PC-9 (cell line): ENCODE results near the gene KRTAP10-1. TPM values are rescaled to one million over a fixed set of nuclear protein-coding genes. Genes with fewer than 3 reads are reported as not detected.

Source experiments
- BruUV-seq: library from RNA; stranded (reverse); fragments of 400-500 nt; replicated peaks from 2 replicates; lab custom pipeline; 2021; lab: Mats Ljungman, UMichigan
- CTCF ChIA-PET: fragments of 300-600 bp; sonication (Branson Sonifier 250); formaldehyde crosslinking; loops from one replicate; lab custom pipeline; 2022; ENCODE audit warnings: antibody characterized with exemption; lab: Charles Lee
- POLR2A ChIA-PET: fragments of 300-600 bp; sonication (Branson Sonifier 250); formaldehyde crosslinking; loops from one replicate; lab custom pipeline; 2022; ENCODE audit warnings: antibody characterized with exemption; ENCODE audit not compliant: unreplicated experiment; lab: Charles Lee
- DNase-seq, 2 experiments: peaks; one replicate each; pipeline versions ENCODE4 v3.0.0 to v3.0.0-alpha.2; 2015 to 2022; ENCODE audit warnings: mixed read lengths in 1 of 2
- H2AFZ ChIP-seq: fragments of 200-600 bp; sonication (generic); 2 replicates; pipeline ENCODE4 v1.8.1; 2017; ENCODE audit warnings: antibody characterized with exemption
- H3F3A ChIP-seq: fragments of 200-600 bp; sonication (generic); 2 replicates; pipeline ENCODE4 v1.8.1; 2017; ENCODE audit warnings: antibody characterized with exemption, mild to moderate bottlenecking, low read depth; ENCODE audit not compliant: insufficient read depth
- H3K27ac ChIP-seq: fragments of 200-600 bp; sonication (generic); 2 replicates; pipeline ENCODE4 v1.6.1; 2016; ENCODE audit warnings: mixed run types
- H3K27me3 ChIP-seq: fragments of 200-600 bp; sonication (generic); 2 replicates; pipeline ENCODE4 v1.6.1; 2016; ENCODE audit warnings: low read depth, mixed run types; ENCODE audit not compliant: insufficient read depth
- H3K36me3 ChIP-seq: fragments of 200-600 bp; sonication (generic); 2 replicates; pipeline ENCODE4 v1.6.1; 2016; ENCODE audit warnings: low read depth, mixed run types
- H3K4me1 ChIP-seq: fragments of 200-600 bp; sonication (generic); replicated peaks from 2 replicates; pipeline ENCODE4 v1.6.1; 2016; ENCODE audit warnings: mixed run types; ENCODE audit not compliant: insufficient read depth
- H3K4me2 ChIP-seq: fragments of 200-600 bp; sonication (generic); 2 replicates; pipeline ENCODE4 v1.6.1; 2017; ENCODE audit warnings: mixed run types
- H3K4me3 ChIP-seq: fragments of 200-600 bp; sonication (generic); 2 replicates; pipeline ENCODE4 v1.6.1; 2016; ENCODE audit warnings: mixed run types
- H3K79me2 ChIP-seq: fragments of 200-600 bp; sonication (generic); 2 replicates; pipeline ENCODE4 v1.6.1; 2017; ENCODE audit warnings: low read depth, mixed run types
- H3K9me2 ChIP-seq: fragments of 200-600 bp; sonication (generic); 2 replicates; pipeline ENCODE4 v1.8.1; 2017; ENCODE audit warnings: mild to moderate bottlenecking; ENCODE audit not compliant: insufficient read depth
- H3K9me3 ChIP-seq: fragments of 200-600 bp; sonication (generic); 2 replicates; pipeline ENCODE4 v1.8.1; 2016; ENCODE audit warnings: low read depth; ENCODE audit not compliant: insufficient read depth
- H4K20me1 ChIP-seq: fragments of 200-600 bp; sonication (generic); 2 replicates; pipeline ENCODE4 v1.8.1; 2017; ENCODE audit not compliant: insufficient read depth
- CTCF ChIP-seq: fragments of 200-600 bp; sonication (generic); conservative IDR thresholded peaks from 2 replicates; pipeline ENCODE4 v1.6.1; 2017; ENCODE audit warnings: mixed run types, antibody characterized with exemption, mild to moderate bottlenecking, moderate library complexity
- EZH2 ChIP-seq: fragments of 200-600 bp; sonication (generic); IDR thresholded peaks from 2 replicates; pipeline ENCODE4 v1.8.0; 2017; ENCODE audit warnings: antibody characterized with exemption, low read depth
- intact Hi-C: fragments of 100-400 bp; cut with micrococcal nuclease; formaldehyde crosslinking; loops from one replicate; pipeline ENCODE4 v1.10.0; 2022; ENCODE audit not compliant: unreplicated experiment
- total RNA-seq: library from RNA; stranded (reverse); gene quantifications from 2 replicates; pipeline ENCODE4 v1.2.3, GENCODE V29; 2021

The KRTAP10-1 gene
- total RNA-seq, 1 experiment from 2014 or later = not detected

GRCh38 chr21:44572959-44573583, 33.1 kb upstream of the KRTAP10-1 start:
- TF ChIP-seq EZH2 (no peak), CTCF (no peak)
- Histone ChIP-seq H3K9me2 (no peaks in the 10 kb centered on the region), H4K20me1 (no peaks in the 10 kb centered on the region), H3F3A (no peaks in the 10 kb centered on the region), H3K79me2 (no peaks in the 10 kb centered on the region), H3K4me2 (no peak overlapping the region), H3K27ac (no peak overlapping the region), H3K9me3 (no peaks in the 10 kb centered on the region), H3K4me3 (no peak overlapping the region), H3K36me3 (no peaks in the 10 kb centered on the region), H3K4me1 (no peaks in the 10 kb centered on the region), H3K27me3 (peaks cover 67% of the 10 kb centered on the region), H2AFZ (no peak overlapping the region)
- DNase-seq = no peak
- CTCF ChIA-PET = no interaction called here
- intact Hi-C loops = no loop called here
- no TSS peak for BruUV-seq
- POLR2A ChIA-PET = no interaction called here

GRCh38 chr21:44571844-44572782, 32.1 kb upstream of the KRTAP10-1 start:
- H3K79me2 ChIP-seq = no peaks in the 10 kb centered on the region
- POLR2A ChIA-PET = no interaction called here
- TF ChIP-seq EZH2 = no peak
- no peak for TF ChIP-seq CTCF
- no peak overlapping the region for H3K4me3 ChIP-seq
- no peaks in the 10 kb centered on the region for H3F3A ChIP-seq
- H3K36me3 ChIP-seq = no peaks in the 10 kb centered on the region
- H3K27ac ChIP-seq = no peak overlapping the region
- intact Hi-C loops = no loop called here
- H2AFZ ChIP-seq = no peak overlapping the region
- DNase-seq = no peak
- CTCF ChIA-PET = no interaction called here
- H3K9me3 ChIP-seq = no peaks in the 10 kb centered on the region
- H3K9me2 ChIP-seq = no peaks in the 10 kb centered on the region
- H3K4me2 ChIP-seq = no peak overlapping the region
- no TSS peak for BruUV-seq
- no peaks in the 10 kb centered on the region for H3K4me1 ChIP-seq
- H4K20me1 ChIP-seq = no peaks in the 10 kb centered on the region
- H3K27me3 ChIP-seq = peaks cover 71% of the 10 kb centered on the region

- no peak overlapping the region for H3K4me2 ChIP-seq
- no peaks in the 10 kb centered on the region for H3K9me2 ChIP-seq
- no peak overlapping the region for H2AFZ ChIP-seq
- TF ChIP-seq CTCF = no peak
- TF ChIP-seq EZH2 = no peak
- H3K4me1 ChIP-seq = no peaks in the 10 kb centered on the region
- ChIA-PET CTCF (no interaction called here), POLR2A (no interaction called here)
- intact Hi-C loops = no loop called here
- no peaks in the 10 kb centered on the region for H3K9me3 ChIP-seq
- DNase-seq = no peak
- BruUV-seq = no TSS peak
- no peaks in the 10 kb centered on the region for H3F3A ChIP-seq
- no peaks in the 10 kb centered on the region for H4K20me1 ChIP-seq
- H3K27me3 ChIP-seq = peaks cover 67% of the 10 kb centered on the region
- no peak overlapping the region for H3K4me3 ChIP-seq
- no peaks in the 10 kb centered on the region for H3K36me3 ChIP-seq
- H3K79me2 ChIP-seq = no peaks in the 10 kb centered on the region
- no peak overlapping the region for H3K27ac ChIP-seq
These were observed 31.3 kb upstream of the KRTAP10-1 start for GRCh38 chr21:44571296-44571695.
